CD4-positive, alpha-beta T cell treated with Interferon alpha-2 for 1 hour (primary cell): Measurements from ENCODE around the gene PRKAG2.

Experiments used
- DNase-seq, 2 donors: peaks; one replicate each; pipeline ENCODE4 v3.0.0-alpha.2; 2020 to 2022

PRKAG2 gene

DNA sequence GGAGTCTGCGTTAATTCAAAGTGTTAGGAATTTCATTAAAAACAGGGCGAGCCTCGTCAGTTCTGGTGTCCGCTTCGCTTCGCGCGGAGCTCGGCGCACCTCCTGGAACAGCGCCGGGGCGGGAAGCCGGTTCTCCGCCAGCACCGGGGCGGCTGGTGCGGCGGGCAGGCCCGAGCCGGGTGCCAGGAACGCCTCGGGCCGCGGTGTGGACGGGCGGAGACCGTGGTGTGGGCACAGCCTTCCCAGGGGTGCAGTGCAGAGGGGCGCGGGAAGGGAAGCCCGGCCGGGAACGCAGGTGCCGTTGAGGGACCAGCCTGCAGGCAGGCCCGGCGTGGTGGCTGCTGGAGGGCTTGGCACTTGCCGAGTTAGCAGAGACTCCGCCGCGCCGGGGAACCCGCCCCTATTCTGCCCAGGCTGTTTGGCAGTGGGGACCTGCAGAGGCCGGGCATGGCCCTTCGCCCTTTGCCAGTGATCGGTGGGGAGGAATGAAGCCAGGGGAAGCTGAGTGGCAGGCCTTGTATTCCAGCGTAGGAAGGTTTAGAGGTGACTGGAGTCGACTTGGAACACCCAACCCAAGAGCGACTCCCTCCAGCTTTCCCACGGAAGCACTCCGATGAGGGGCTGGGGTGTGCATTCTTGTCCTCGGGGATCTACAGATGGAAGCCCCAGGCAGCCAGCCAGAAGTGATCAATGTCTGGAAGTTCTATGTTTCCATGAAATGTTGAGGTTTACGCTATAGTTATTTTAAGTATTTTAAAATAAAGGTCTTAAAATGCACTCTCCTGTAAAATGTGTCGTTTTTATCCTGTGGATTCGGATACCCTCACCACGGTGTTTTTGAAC is 356.3 kb downstream of the PRKAG2 start:
- peak; percentile 14 to 22 for DNase-seq

DNA sequence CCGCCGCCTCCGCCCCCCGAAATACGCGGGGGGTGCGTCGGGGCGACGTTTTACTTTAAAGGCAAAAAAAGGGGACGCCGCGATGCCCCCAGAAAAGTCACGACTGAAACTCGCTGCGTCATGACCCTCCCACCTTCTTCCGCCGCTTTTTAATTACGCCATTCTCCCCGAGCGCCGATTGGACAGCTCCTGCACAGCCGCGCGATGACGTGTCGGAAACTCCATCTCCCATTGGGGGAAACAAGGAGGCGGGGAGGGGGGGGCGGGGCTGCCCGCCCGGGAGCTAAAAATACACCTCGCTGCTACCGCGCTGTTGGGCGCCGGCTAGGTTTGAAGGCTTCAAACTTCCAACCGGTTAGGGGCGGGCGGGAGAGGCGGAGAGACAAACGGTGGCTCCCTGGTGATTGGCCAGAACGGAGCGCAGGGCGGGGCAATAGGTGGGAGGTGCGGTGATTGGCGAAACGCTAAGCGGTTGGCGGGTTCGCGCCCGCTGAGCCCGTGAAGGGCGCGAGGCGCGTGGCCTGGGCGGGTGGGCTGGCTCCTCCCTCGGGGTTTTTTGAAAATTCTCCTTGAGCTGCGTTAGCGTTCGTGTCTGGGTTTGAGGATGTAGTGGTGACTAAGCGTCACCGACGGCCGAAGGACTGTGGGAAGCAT is 357.0 kb downstream of the PRKAG2 start, which contains the start of gene RHEB:
Gene RHEB (minus strand): TSS at position 131 of the 654 bp plus-strand sequence. CDS start 384 bp downstream, outside the sequence.
- peak; percentile 99 for DNase-seq

DNA sequence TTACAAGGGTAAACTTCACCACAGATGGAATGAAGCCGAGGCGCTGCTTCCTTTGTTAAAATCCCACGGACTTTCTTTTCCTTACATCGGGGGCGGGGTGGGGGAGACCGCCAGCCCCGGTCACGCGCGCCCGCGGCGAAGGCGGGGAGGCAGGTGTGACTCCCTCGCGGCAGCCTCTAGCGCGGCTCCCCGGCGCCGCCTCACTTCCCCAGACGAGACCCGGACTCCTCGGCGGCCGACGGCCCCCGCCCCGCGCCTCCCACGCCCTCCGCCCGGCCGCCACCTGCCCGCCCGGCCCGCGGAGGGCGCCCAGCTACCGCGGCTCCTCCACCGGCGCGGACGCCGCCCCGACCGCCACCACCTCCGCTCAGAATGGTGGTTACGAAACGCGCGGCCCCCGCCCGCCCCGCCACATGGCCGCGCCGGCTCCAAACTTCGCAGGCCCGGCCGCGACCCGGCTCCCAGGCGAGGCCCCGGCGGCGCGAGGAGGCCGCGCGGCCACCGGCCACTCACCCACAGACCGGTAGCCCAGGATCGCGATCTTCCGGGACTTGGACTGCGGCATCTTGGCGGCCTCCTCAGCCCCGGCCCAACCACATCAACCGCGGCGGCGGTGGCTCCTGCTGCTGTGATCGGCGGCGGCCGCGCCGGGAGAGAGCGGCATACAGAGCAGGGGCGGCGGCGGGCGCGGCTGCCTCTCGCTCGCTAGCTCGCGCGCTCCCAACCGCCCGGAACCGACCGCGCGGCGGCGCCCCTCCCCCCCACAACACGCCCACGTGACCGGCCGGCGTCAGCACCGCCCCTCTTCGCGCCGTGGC is 357.8 kb downstream of the PRKAG2 start:
- DNase-seq, result peak; percentile 52 to 67

DNA sequence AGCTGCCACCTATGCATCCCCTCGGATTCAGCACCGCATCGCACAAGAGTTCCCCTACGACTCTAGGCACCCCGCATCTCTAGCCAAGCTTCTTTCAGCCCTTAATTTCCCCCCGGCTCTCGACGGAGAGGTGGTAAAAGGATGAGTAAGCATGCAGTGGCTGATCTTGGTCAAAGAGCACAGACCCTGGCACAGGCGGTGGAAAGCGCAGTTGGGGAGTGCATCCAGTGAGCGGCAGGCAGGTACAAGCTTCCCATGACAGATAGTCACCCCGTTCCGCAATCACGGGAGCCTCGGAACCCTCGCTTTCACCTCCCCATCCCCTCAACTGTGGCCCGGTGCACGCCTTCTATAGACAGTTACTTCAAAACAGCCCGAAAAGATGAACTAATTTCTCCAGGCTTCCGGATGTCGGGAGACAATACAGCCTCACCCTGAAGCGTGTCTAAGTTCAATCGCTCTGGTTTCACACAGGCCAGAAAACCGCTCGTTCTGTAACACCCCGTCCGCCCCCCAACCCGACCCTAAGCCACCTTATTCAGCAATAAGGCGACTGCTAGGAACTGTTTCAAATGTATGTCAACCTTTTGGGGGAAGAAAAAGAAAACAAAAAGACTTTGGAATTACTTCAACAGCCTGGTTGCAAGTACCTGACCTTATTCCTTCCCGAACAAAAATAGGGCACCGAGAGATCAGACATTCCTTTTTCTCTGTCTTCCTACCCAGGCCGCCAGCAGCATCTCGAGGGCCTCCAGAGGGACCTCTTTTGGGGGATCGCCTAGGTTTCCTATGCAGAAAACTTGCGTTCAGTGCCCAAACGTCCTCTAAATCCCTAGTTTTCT is 358.6 kb downstream of the PRKAG2 start:
- peak; percentile 30 to 46 for DNase-seq

DNA sequence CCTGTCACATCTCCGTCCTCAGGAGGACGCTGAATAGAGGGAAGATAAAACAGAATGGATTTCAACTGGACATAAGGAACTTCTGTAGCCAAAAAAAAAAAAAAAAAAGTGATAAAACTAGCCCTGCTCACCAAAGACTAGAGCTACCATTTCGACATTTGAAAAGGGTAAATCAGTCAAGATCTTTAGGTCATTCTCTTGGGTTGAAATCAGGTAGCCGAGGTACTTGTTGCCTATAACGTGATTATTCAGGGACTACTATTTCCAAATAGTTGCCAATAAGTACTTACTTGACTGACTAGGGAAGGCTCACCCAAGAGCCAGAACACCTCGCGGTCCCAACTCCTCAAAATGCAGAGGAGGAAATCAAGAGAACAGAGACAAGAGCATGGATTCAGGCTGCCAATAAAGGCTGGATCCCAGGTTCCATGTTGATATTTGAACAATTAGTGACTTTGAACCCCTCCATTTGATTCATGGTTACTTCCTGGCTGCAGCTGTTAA is 359.3 kb downstream of the PRKAG2 start:
- DNase-seq, result no peak

DNA sequence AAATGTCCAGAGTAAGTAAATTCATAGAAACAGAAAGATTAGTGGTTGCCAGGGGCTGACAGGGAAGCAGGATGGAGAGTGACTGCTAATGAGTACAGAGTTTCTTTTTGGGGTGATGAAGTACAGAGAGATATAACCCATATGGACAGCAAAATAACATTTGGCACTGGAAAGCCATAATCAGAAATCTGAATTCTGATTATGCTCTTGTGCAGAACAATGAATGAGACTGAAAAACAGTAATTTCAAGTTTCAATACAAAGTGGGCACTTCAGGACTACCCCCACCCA is 361.7 kb downstream of the PRKAG2 start:
- DNase-seq, result no peak

DNA sequence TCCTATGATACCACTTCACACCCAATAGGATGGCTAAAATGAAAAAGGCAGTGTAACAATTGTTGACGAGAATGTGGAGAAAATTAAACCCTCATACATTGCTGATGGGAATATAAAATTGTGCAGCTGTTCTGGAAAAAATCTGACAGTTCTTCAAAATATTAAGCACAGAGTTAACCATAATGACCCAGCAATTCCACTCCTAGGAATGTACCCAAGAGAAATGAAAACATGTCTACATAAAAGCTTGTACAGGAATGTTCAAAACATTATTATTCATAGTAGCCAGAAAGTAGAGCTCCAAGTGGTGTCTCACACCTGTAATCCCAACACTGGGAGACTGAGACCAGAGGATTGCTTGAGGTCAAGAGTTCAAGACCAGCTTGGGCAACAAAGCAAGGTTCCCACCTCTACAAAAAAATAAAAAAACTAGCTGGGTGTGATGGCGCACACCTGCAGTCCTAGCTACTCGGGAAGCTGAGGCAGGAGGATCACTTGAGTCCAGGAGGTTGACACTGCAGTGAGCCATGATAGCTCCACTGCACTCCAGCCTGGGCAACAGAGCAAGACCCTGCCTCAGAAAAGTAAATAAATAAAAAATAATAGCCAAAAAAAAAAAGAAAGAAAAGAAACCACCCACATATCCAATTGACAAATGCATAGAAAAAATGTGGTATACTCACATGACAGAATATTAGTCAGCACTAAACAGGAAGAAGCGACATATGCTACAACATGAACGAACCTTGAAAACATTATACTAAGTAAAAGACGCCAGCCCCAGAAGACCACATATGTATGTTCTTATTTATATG is 362.2 kb downstream of the PRKAG2 start:
- DNase-seq, result no peak

DNA sequence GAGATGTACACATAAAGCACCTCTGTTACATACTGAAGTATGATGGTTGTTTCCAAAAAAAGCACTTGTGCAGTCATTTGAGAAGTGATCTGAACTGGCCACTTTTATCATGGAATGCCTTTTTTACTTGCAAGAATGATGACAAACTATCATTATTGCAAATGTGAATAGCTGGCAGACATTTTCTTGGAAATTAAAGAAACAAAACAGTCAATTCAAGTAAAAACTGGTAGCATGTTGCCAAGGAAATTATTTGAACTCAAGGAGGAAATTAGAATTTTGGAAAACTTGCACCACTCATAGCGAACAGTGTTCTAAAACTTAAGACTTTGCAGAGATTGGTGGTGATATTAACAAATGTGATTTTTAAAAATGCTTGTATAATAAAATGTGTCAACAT is 363.8 kb downstream of the PRKAG2 start:
- no peak for DNase-seq

DNA sequence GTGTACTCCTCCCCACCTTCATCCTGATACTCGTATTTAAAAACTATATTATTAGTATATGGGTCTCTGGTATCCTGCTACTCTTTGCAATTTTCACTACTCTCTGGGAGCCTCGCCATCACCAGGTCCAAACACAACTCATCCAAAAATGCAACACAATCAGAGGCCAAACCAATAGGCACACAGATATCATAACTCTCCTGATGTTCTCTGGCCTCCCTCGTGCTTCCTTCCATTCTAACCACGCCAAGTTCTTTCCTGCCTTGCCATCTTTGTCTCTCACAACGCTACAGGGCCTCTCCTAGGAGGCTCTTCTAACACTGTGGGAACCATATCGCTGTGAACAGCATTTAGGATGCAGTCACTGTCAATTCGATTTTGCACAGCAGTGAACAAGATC is 364.6 kb downstream of the PRKAG2 start:
- DNase-seq, result no peak

DNA sequence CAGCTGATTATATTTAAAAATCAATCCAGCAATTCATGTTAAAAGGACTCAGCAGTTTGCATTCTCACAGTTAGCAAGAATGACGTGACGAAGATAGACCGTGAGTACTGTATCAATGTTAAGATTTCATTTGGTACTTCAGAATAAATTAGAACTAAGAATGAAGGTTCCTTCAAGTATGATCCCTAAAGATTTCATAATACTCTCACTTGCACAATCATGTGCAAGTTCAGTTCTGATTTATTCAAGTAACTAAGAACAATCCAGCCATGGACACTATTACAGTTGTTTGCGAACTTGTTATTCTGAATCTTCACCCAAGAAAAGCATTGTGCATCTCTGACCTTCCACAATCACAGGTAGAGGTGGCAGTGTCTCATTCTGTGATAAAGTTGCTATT is 365.0 kb downstream of the PRKAG2 start:
- DNase-seq, result no peak

DNA sequence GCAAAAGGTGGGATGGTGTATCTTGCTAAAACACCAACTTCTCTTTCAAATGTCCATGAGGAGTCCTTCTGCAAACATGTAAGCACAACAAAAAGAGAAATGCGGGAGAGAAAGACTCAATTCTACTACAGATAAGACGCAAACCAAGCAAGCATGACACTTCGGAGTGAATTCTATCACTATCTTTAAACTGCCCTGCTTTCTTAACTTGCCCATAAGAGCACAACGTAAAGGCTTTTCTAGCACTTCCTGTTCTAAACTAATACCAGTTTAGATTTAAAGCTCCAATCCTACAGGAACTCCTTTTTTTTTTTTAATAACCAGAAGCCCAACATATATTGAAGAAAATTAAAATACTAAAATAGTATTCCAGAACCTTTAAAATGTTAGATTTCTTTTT is 365.6 kb downstream of the PRKAG2 start:
- no peak for DNase-seq

DNA sequence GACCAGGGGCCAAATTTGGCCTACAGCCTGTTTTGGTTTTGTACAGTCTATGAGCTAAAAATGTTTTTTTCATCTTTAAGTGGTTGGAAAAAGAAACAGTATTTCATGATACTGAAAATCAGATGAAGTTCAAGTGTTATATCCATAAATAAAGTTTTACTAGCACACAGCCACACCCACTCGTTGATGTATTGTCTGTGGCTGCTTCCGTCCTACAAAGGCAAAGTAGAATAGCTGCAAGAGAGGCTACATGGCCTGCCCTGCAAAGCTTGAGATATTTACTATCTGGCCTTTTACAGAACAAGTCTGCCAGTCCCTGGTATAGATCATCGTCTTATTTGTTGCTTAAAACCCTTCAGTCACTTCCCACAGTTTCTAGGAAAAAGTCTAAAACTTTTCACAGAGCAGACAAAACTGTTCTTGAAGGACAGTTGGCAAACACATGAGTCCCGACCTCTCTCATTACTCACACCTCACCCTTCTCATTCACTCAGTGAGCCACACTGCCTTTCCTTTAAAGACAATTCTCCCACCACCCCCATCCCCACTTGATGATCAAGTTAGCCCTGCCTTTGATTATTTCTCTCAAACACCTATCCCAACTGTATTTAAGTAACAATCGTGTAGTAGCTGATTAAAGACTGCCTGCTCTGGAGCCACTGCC is 367.1 kb downstream of the PRKAG2 start:
- DNase-seq, result no peak

DNA sequence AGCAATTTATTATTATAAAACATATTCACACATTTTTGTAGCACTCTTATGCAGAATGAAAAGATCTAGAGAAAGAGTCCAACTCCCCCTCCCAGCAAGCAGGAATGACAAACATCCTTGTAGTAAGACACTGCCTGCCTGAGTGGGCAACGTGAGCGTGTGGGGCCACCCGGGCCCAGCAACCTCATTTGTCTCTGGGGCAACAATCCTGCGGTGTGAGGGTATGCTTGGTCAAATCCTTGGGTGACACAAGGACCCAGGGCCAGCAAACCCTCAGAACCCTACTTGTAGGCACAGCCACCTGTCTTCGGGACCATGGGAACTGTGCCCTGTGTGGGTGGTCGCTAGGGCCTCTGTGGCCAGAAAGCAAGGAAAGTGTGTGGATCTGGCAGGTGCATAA is 367.9 kb downstream of the PRKAG2 start:
- no peak for DNase-seq

DNA sequence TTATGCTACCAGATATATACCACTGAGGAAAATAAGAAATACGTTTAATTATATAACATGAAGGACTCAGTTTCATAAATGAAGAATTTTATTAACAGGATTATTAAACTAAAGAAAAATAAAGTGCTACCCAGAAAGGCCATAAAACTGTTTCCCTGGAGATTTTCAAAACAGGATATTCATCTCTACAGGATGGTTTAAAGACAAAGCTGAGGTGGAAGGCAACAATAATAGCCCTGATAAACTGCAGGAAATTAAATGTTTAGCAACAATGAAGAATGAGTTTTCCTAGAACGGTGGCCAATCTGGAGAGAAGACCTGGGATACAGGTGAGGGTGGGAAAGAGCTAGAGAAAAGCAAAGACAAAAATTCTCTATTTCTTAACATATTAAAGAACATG is 369.1 kb downstream of the PRKAG2 start:
- DNase-seq, result no peak

DNA sequence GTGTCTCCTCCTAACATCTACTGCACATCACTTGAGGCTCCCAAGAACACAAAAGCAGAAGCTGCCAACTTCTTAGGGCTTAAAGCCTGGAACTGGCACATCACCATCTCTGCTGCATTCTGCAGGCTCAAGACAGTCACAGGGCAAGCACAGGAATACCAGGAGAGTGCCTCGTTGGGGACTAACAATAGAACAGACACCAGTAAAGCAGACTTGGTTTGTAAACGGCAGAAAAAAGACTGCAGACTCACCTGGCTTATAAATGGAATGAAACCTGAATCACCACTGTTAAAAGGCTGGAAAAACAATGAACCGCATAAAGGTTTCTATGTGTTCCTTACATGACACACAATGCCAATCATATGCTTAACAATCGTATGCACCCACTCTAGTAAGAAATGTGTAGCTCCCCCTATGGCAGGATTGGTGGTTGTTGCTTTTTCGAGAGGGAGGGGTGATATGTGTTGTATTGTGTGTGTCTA is 370.0 kb downstream of the PRKAG2 start:
- DNase-seq, result no peak
